PC-9 (cell line): Measurements from ENCODE around the gene ERBB4. TPM values are rescaled to one million over a fixed set of nuclear protein-coding genes. Genes with fewer than 3 reads are reported as not detected.

Experiments
- BruUV-seq: library from RNA; stranded (reverse); fragments of 400-500 nt; replicated peaks from 2 replicates; lab custom pipeline; 2021; lab: Mats Ljungman, UMichigan
- CTCF ChIA-PET: fragments of 300-600 bp; sonication (Branson Sonifier 250); formaldehyde crosslinking; loops from one replicate; lab custom pipeline; 2022; ENCODE audit warnings: antibody characterized with exemption; lab: Charles Lee
- POLR2A ChIA-PET: fragments of 300-600 bp; sonication (Branson Sonifier 250); formaldehyde crosslinking; loops from one replicate; lab custom pipeline; 2022; ENCODE audit warnings: antibody characterized with exemption; ENCODE audit not compliant: unreplicated experiment; lab: Charles Lee
- DNase-seq, 2 experiments: peaks; one replicate each; pipeline versions ENCODE4 v3.0.0 to v3.0.0-alpha.2; 2015 to 2022; ENCODE audit warnings: mixed read lengths in 1 of 2
- H2AFZ ChIP-seq: fragments of 200-600 bp; sonication (generic); 2 replicates; pipeline ENCODE4 v1.8.1; 2017; ENCODE audit warnings: antibody characterized with exemption
- H3F3A ChIP-seq: fragments of 200-600 bp; sonication (generic); 2 replicates; pipeline ENCODE4 v1.8.1; 2017; ENCODE audit warnings: antibody characterized with exemption, mild to moderate bottlenecking, low read depth; ENCODE audit not compliant: insufficient read depth
- H3K27ac ChIP-seq: fragments of 200-600 bp; sonication (generic); 2 replicates; pipeline ENCODE4 v1.6.1; 2016; ENCODE audit warnings: mixed run types
- H3K27me3 ChIP-seq: fragments of 200-600 bp; sonication (generic); 2 replicates; pipeline ENCODE4 v1.6.1; 2016; ENCODE audit warnings: low read depth, mixed run types; ENCODE audit not compliant: insufficient read depth
- H3K36me3 ChIP-seq: fragments of 200-600 bp; sonication (generic); 2 replicates; pipeline ENCODE4 v1.6.1; 2016; ENCODE audit warnings: low read depth, mixed run types
- H3K4me1 ChIP-seq: fragments of 200-600 bp; sonication (generic); replicated peaks from 2 replicates; pipeline ENCODE4 v1.6.1; 2016; ENCODE audit warnings: mixed run types; ENCODE audit not compliant: insufficient read depth
- H3K4me2 ChIP-seq: fragments of 200-600 bp; sonication (generic); 2 replicates; pipeline ENCODE4 v1.6.1; 2017; ENCODE audit warnings: mixed run types
- H3K4me3 ChIP-seq: fragments of 200-600 bp; sonication (generic); 2 replicates; pipeline ENCODE4 v1.6.1; 2016; ENCODE audit warnings: mixed run types
- H3K79me2 ChIP-seq: fragments of 200-600 bp; sonication (generic); 2 replicates; pipeline ENCODE4 v1.6.1; 2017; ENCODE audit warnings: low read depth, mixed run types
- H3K9me2 ChIP-seq: fragments of 200-600 bp; sonication (generic); 2 replicates; pipeline ENCODE4 v1.8.1; 2017; ENCODE audit warnings: mild to moderate bottlenecking; ENCODE audit not compliant: insufficient read depth
- H3K9me3 ChIP-seq: fragments of 200-600 bp; sonication (generic); 2 replicates; pipeline ENCODE4 v1.8.1; 2016; ENCODE audit warnings: low read depth; ENCODE audit not compliant: insufficient read depth
- H4K20me1 ChIP-seq: fragments of 200-600 bp; sonication (generic); 2 replicates; pipeline ENCODE4 v1.8.1; 2017; ENCODE audit not compliant: insufficient read depth
- CTCF ChIP-seq: fragments of 200-600 bp; sonication (generic); conservative IDR thresholded peaks from 2 replicates; pipeline ENCODE4 v1.6.1; 2017; ENCODE audit warnings: mixed run types, antibody characterized with exemption, mild to moderate bottlenecking, moderate library complexity
- EZH2 ChIP-seq: fragments of 200-600 bp; sonication (generic); IDR thresholded peaks from 2 replicates; pipeline ENCODE4 v1.8.0; 2017; ENCODE audit warnings: antibody characterized with exemption, low read depth
- intact Hi-C: fragments of 100-400 bp; cut with micrococcal nuclease; formaldehyde crosslinking; loops from one replicate; pipeline ENCODE4 v1.10.0; 2022; ENCODE audit not compliant: unreplicated experiment
- total RNA-seq: library from RNA; stranded (reverse); gene quantifications from 2 replicates; pipeline ENCODE4 v1.2.3, GENCODE V29; 2021

Gene ERBB4
- total RNA-seq, 1 experiment from 2014 or later = not detected

- no peaks in the 10 kb centered on the region for H3K9me3 ChIP-seq
- H3K27me3 ChIP-seq = no peaks in the 10 kb centered on the region
- no TSS peak for BruUV-seq
- POLR2A ChIA-PET = no interaction called here
- TF ChIP-seq CTCF = no peak
- no peak for TF ChIP-seq EZH2
- no peak overlapping the region for H3K27ac ChIP-seq
- H4K20me1 ChIP-seq = no peaks in the 10 kb centered on the region
- no peak overlapping the region for H3K4me3 ChIP-seq
- H3K4me2 ChIP-seq = no peak overlapping the region
- no peaks in the 10 kb centered on the region for H3K4me1 ChIP-seq
- H3K9me2 ChIP-seq = no peaks in the 10 kb centered on the region
- CTCF ChIA-PET = no interaction called here
- H3F3A ChIP-seq = no peaks in the 10 kb centered on the region
- H2AFZ ChIP-seq = no peak overlapping the region
- intact Hi-C loops = no loop called here
- no peaks in the 10 kb centered on the region for H3K79me2 ChIP-seq
- H3K36me3 ChIP-seq = no peaks in the 10 kb centered on the region
- DNase-seq = no peak
Observed at GRCh38 chr2:211875488-211875887, 663.1 kb downstream of the ERBB4 start.

- no peak overlapping the region for H3K4me2 ChIP-seq
- H3K4me3 ChIP-seq = no peak overlapping the region
- ChIA-PET POLR2A (no interaction called here), CTCF (no interaction called here)
- H3K36me3 ChIP-seq = no peaks in the 10 kb centered on the region
- BruUV-seq = no TSS peak
- no peaks in the 10 kb centered on the region; the same call in 1 of the 2 replicates for H3K9me3 ChIP-seq
- no peaks in the 10 kb centered on the region for H3F3A ChIP-seq
- no peak for DNase-seq
- no peak for TF ChIP-seq CTCF
- no peak for TF ChIP-seq EZH2
- H3K79me2 ChIP-seq = no peaks in the 10 kb centered on the region
- no peaks in the 10 kb centered on the region for H4K20me1 ChIP-seq
- intact Hi-C loops = no loop called here
- H3K27ac ChIP-seq = no peak overlapping the region
- no peaks in the 10 kb centered on the region for H3K9me2 ChIP-seq
- peaks cover 7% of the 10 kb centered on the region; the same call in 1 of the 2 replicates for H3K4me1 ChIP-seq
- no peaks in the 10 kb centered on the region for H3K27me3 ChIP-seq
- H2AFZ ChIP-seq = no peak overlapping the region
Observed at GRCh38 chr2:211868996-211869533, 669.5 kb downstream of the ERBB4 start.

- ChIA-PET POLR2A (no interaction called here), CTCF (no interaction called here)
- Histone ChIP-seq H3K4me1 (peaks cover 7% of the 10 kb centered on the region; the same call in 1 of the 2 replicates), H3K9me3 (no peaks in the 10 kb centered on the region; the same call in 1 of the 2 replicates), H3K27ac (no peak overlapping the region), H3K79me2 (no peaks in the 10 kb centered on the region), H3K36me3 (no peaks in the 10 kb centered on the region), H3K9me2 (no peaks in the 10 kb centered on the region), H3K4me2 (no peak overlapping the region), H3F3A (no peaks in the 10 kb centered on the region), H3K4me3 (no peak overlapping the region), H2AFZ (no peak overlapping the region), H4K20me1 (no peaks in the 10 kb centered on the region), H3K27me3 (no peaks in the 10 kb centered on the region)
- DNase-seq = peak in 1 of 2 experiments; percentile 35
- intact Hi-C loops = no loop called here
- TF ChIP-seq CTCF (no peak), EZH2 (no peak)
- BruUV-seq = no TSS peak
Observed at GRCh38 chr2:211867845-211868451, 670.7 kb downstream of the ERBB4 start.
